ENCODE data around the gene IFNL1.
"Not testable (repeated sequence)": the region's sequence is repeated elsewhere in the genome, so short reads cannot be mapped to it uniquely, and the experiment has no call there.

IFNL1 gene

DNA sequence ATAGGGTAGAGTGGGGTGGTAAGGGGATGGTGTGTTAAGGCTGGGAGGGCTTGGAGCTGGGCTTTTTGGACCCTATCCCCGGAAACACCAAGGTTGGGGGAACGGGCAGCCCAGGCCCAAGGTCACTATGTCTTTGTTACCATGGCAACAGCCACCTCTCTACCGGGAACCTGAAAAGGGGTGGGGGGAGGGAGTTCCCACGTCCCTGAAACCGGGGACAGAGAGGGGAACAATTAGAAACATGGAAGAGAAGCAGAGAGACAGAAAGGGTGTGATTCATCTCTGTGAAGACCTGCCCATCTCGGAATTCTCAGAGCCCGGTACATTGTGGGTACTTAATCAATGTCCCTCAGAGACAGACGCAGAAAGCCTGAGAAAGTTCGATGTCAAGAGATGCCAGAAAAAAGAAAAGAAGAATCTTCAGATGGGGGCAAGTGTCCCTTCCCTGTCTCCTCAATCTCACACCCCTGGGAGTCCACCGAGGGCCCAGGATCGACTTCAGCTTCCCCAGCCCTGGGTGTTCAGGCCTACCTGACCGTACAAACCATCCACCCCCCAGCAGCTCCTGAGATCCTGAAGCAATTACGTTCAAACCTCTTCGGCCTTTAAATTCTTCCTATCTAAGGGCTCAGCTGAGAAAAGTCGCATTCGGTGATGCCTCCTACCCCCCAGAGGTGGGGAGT lies 31.3 kb downstream of the IFNL1 start:
- DNase-seq (ENCODE audit: insufficient read length) (no peak), FAIRE-seq (no peak)
- TF ChIP-seq TAF1 (IDR thresholded peaks at IDR 0.05; ENCODE audit: borderline replicate concordance, low read depth, low read length): no peak
- TF ChIP-seq POLR2A (IDR thresholded peaks at IDR 0.05; ENCODE audit: low read depth, low read length): no peak
- no peak for TF ChIP-seq POLR2AphosphoS5 (IDR thresholded peaks at IDR 0.05; ENCODE audit: low read depth, low read length)

DNA sequence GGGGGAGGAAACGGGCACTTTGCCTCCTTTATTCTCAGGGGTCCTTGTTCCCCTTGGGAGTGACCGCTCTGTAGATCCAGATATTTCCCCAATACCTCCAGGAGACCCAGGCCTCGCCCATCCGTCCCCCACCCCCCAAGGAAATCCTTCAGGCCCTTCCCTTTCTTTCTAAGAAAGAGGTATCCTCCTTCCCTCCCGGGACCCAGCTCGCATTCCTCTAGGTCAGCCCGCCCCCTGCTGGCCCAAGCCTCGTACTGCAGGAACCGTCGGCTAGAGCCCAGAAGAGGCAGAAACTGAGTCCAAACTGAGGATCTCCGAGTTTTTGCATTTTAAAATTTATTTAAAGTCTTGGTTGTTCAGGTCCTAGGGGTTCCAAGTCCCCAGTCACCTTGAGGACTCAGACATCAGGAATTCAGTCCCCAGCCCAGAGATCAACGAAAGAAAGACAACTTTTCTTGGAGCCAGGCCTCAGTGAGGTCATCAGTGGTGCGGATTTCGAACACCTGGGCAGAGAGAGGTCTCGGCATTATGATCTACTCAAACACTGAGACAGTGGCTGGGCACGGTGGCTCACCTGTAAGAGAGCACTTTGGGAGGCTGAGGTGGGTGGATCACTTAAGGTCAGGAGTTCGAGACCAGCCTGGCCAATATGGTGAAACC lies 32.0 kb downstream of the IFNL1 start:
- FAIRE-seq (no peak), DNase-seq (ENCODE audit: insufficient read length) (peak; percentile 74)
- TF ChIP-seq TAF1 (IDR thresholded peaks at IDR 0.05; ENCODE audit: borderline replicate concordance, low read depth, low read length): no peak
- no peak for TF ChIP-seq POLR2A (IDR thresholded peaks at IDR 0.05; ENCODE audit: low read depth, low read length)
- no peak for TF ChIP-seq POLR2AphosphoS5 (IDR thresholded peaks at IDR 0.05; ENCODE audit: low read depth, low read length)

DNA sequence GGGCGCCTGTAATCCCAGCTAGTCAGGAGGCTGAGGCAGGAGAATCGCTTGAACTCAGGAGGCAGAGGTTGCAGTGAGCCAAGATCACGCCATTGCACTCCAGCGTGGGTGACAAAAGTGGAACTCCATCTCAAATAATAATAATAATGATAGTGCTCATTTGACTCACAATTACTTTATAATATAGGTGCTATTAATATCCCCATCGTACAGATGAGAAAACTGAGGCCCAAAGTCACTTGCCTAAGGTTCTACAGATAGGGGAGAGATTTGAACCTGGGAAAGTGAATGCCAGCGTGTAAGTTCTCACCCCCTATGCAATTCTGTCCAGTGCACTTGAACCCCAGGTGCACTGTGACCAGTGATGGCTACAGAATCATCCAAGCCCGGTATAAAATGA lies 33.7 kb downstream of the IFNL1 start:
- no peak for FAIRE-seq
- no peak for DNase-seq (ENCODE audit: insufficient read length)
- TF ChIP-seq POLR2AphosphoS5 (IDR thresholded peaks at IDR 0.05; ENCODE audit: low read depth, low read length): no peak
- no peak for TF ChIP-seq TAF1 (IDR thresholded peaks at IDR 0.05; ENCODE audit: borderline replicate concordance, low read depth, low read length)
- TF ChIP-seq POLR2A (IDR thresholded peaks at IDR 0.05; ENCODE audit: low read depth, low read length): no peak

DNA sequence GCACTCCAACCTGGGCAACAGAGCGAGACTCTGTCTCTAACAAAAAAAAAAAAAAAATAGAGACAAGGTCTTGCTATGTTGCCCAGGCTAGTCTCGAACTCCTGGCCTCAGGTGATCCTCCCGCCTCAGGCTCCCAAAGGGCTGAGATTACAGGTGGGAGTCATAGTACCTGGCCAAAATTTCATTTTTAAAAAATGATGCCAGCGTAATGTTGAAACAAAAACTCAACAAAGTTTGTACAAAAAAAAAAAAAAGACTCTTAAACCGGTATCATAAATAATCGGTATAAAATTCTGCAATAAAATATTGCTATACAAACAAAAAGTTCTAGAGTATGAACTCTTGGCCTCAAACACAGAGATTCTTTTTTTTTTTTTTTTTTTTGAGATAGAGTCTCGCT lies 36.1 kb downstream of the IFNL1 start:
- DNase-seq (ENCODE audit: insufficient read length) (no peak), FAIRE-seq (no peak)
- TF ChIP-seq POLR2AphosphoS5 (IDR thresholded peaks at IDR 0.05; ENCODE audit: low read depth, low read length): no peak
- TF ChIP-seq POLR2A (IDR thresholded peaks at IDR 0.05; ENCODE audit: low read depth, low read length): no peak
- no peak for TF ChIP-seq TAF1 (IDR thresholded peaks at IDR 0.05; ENCODE audit: borderline replicate concordance, low read depth, low read length)

DNA sequence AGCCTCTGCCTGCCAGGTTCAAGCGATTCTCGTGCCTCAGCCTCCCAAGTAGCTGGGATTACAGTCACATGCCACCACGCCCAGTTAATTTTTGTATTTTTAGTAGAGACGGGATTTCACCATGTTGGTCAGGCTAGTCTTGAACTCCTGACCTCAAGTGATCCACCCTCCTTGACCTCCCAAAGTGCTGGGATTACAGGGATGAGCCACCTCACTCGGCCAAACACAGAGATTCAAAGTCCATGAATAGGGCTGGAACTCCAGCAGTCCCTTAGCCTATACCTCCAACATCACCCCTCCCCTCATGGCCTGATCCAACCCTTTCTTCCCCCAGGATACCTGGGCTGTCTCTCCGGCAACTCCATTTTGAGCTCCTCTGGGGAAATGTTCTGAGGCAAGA lies 36.5 kb downstream of the IFNL1 start:
- not testable (repeated sequence) for DNase-seq (ENCODE audit: insufficient read length); FAIRE-seq

DNA sequence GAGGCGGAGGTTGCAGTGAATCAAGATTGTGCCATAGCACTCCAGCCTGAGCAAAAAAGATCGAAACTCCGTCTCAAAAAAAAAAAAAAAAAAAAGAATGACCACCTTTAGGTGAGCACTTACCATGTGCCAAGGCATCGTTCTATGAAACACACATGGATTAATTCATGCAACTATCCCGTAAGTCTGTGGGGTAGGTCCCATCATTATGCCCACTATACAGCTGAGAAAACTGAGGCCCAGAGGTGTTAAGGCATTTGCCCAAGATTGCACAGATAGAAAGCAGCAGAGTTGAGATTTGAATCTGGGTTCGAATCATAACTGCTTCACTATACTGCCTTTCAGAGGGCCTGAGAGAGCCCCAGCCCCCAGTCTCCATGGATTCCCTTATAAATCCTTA lies 37.3 kb downstream of the IFNL1 start:
- TF ChIP-seq POLR2A (IDR thresholded peaks at IDR 0.05; ENCODE audit: low read depth, low read length): no peak
- no peak for TF ChIP-seq TAF1 (IDR thresholded peaks at IDR 0.05; ENCODE audit: borderline replicate concordance, low read depth, low read length)
- DNase-seq (ENCODE audit: insufficient read length): no peak
- no peak for FAIRE-seq

DNA sequence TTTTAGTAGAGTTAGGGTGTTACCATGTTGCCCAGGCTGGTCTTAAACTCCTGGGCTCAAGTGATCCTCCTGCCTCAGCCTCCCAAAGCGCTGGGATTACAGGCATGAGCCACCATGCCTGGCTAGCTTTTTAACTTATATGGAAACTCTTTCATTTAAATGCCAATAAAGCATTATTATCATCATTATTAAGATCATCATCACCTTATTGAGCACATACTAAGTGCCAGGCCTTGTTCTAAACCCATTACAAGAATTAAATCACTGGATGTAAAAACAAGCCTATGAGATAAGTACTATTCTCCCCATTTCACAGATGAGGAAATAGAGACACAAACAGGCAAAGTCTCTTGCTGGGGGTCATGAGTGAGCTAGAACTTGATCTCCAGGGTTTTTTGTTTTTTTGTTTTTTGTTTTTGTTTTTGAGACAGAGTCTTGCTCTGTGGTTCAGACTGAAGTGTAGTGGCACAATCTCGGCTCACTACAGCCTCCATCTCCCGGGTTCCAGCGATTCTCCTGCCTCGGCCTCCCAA lies 38.3 kb downstream of the IFNL1 start:
- FAIRE-seq: no peak

DNA sequence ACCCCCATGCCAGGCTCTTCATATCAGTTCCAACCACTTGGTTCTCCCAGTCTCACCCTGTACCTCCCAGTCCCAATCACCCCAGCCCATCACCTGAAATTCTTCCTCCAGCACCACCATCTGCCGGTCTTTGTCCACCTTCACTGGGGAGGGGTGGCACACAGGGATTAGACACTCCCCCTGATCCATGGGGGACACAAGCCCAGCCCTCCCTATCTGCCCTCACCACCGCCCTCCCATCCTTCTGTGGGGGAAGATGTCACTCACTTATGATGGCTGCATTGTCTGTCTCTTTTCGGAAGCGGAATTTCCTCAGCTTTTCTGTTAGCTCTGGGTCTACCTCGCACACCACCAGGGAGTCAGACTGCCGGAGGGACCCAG lies 39.0 kb downstream of the IFNL1 start:
- DNase-seq (ENCODE audit: insufficient read length) (no peak), FAIRE-seq (peak; percentile 78)
- TF ChIP-seq POLR2AphosphoS5 (IDR thresholded peaks at IDR 0.05; ENCODE audit: low read depth, low read length) (no peak; the same call in 1 of the 2 replicates), TAF1 (IDR thresholded peaks at IDR 0.05; ENCODE audit: borderline replicate concordance, low read depth, low read length) (no peak), POLR2A (IDR thresholded peaks at IDR 0.05; ENCODE audit: low read depth, low read length) (no peak)

More for the DNA sequence above, 38.3 kb downstream of the IFNL1 start:
- no peak for TF ChIP-seq POLR2A (IDR thresholded peaks at IDR 0.05; ENCODE audit: low read depth, low read length)
- no peak for TF ChIP-seq TAF1 (IDR thresholded peaks at IDR 0.05; ENCODE audit: borderline replicate concordance, low read depth, low read length)
- no peak for TF ChIP-seq POLR2AphosphoS5 (IDR thresholded peaks at IDR 0.05; ENCODE audit: low read depth, low read length)
- DNase-seq (ENCODE audit: insufficient read length): no peak

DNA sequence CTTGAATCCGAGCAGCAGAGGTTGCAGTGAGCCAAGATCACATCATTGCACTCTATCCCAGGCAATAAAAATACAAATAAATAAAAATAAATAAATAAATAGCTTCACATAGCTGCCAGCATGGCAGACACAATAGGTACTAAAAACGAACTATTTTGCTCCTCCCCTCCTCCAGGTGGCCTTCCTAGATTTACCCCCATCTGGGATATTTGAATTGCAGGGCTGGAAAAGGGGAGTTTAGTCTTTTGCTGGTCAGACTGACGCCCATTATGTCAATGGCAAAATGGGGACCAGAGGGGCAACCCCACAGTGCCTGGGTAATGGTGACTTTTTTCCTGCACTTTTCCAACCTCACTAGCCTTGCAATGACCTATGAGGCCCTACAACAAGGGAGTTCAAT lies 40.3 kb downstream of the IFNL1 start:
- no peak for TF ChIP-seq POLR2A (IDR thresholded peaks at IDR 0.05; ENCODE audit: low read depth, low read length)
- no peak for TF ChIP-seq TAF1 (IDR thresholded peaks at IDR 0.05; ENCODE audit: borderline replicate concordance, low read depth, low read length)
- TF ChIP-seq POLR2AphosphoS5 (IDR thresholded peaks at IDR 0.05; ENCODE audit: low read depth, low read length): no peak
- no peak for FAIRE-seq

DNA sequence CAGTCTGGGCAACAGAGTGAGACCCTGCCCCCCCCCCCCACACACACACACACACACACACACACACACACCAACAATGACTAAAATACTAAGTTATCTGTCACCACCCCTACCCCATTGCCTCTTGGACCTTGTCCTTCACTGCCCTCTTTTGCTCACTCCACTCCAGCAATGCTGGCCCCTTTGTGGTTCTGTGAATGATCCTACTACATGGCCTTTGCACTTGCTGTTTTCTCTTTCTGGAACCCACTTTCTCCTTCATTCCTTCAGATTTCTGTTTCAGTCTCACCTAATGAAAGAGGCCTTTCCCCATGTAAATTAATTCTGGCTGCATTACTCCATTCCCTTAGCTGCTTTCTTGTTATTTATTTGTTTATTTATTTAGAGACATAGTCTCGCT lies 43.5 kb downstream of the IFNL1 start:
- DNase-seq (ENCODE audit: insufficient read length): no peak
- TF ChIP-seq TAF1 (IDR thresholded peaks at IDR 0.05; ENCODE audit: borderline replicate concordance, low read depth, low read length) (no peak), POLR2A (IDR thresholded peaks at IDR 0.05; ENCODE audit: low read depth, low read length) (no peak), POLR2AphosphoS5 (IDR thresholded peaks at IDR 0.05; ENCODE audit: low read depth, low read length) (no peak)
- peak; percentile 78 for FAIRE-seq

More for the DNA sequence above, 40.3 kb downstream of the IFNL1 start:
- no peak for DNase-seq (ENCODE audit: insufficient read length)

DNA sequence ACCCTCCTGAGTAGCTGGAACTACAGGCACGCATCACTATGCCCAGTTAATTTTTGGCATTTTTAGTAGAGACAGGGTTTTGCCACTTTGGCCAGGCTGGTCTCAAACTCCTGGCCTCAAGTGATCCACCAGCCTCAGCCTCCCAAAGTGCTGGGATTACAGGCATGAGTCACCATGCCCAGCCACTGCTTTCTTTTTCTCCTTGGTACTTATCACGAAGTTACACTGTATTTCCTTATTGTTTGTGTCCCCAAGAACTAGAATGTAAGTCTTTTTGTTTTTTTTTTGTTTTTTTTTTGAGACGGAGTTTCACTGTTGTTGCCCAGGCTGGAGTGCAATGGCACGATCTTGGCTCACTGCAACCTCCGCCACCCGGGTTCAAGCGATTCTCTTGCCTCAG lies 43.9 kb downstream of the IFNL1 start:
- not testable (repeated sequence) for DNase-seq (ENCODE audit: insufficient read length); FAIRE-seq

DNA sequence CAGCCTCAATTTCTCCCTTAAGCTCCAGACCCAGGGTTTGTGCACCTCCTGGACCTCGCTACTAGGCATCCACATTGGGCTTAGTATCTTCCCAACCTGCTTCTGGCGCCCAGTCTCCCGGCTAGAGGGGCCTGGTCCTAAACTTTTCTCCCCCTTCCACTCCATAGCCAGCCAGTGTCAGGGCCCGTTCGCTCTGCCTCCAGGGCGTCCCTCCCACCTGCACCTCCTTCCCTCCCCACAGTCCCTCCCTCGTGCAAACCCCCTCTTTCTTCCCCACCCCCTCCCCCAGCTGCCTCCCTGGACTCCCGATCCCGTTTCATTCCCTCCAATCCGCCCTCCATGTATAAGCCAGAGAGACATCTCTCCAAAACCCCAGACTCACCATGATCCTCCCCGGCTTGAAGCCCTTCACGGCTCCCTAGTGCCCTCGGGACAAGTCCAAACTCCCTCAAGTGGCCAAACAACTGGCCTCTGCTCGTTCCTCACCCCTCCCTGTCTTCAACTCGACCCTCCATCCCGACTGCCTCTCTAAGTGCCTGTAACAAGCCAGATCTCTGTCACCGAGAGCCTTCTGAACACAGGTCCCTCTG lies 45.0 kb downstream of the IFNL1 start:
- no peak for FAIRE-seq
- no peak for TF ChIP-seq POLR2A (IDR thresholded peaks at IDR 0.05; ENCODE audit: low read depth, low read length)
- no peak for DNase-seq (ENCODE audit: insufficient read length)
